Activated CD8-positive, alpha-beta memory T cell treated with anti-CD3 and anti-CD28 coated beads, Interleukin-2, amount 10 ng/mL, durations not matched to agents 7 days and 5 days (primary cell): ENCODE results near the gene AHRR. TPM values are rescaled to one million over a fixed set of nuclear protein-coding genes. Genes with fewer than 3 reads are reported as not detected.
A peak's percentile ranks its signal among the peaks of the same experiment; 100 is the strongest.
"Not testable (repeated sequence)": the region's sequence is repeated elsewhere in the genome, so short reads cannot be mapped to it uniquely, and the experiment has no call there.

Experiments
- ATAC-seq: fragments of 150-1000 bp; cut with Tn5 transposase; one replicate; pipeline ENCODE4 v1.10.0; 2021; ENCODE audit warnings: moderate library complexity
- CTCF ChIA-PET: fragments of 350-600 bp; sonication (Branson Sonifier 250); formaldehyde crosslinking; loops from one replicate; lab custom pipeline; 2021; ENCODE audit warnings: antibody characterized with exemption; lab: Charles Lee
- DNase-seq: peaks from one replicate; pipeline ENCODE4 v3.0.0-alpha.2; 2020
- H3K27ac Mint-ChIP-seq: one replicate; pipeline ENCODE4 v1.8.0; 2021; ENCODE audit warnings: mild to moderate bottlenecking, mixed read lengths
- H3K27me3 Mint-ChIP-seq: one replicate; pipeline ENCODE4 v1.8.0; 2021; ENCODE audit warnings: mixed read lengths
- H3K36me3 Mint-ChIP-seq: one replicate; pipeline ENCODE4 v1.8.0; 2021; ENCODE audit warnings: mild to moderate bottlenecking, mixed read lengths
- H3K4me1 Mint-ChIP-seq: one replicate; pipeline ENCODE4 v1.8.0; 2021; ENCODE audit warnings: mixed read lengths
- H3K4me3 Mint-ChIP-seq: one replicate; pipeline ENCODE4 v1.8.0; 2021; ENCODE audit warnings: mild to moderate bottlenecking, moderate library complexity, mixed read lengths
- H3K9me3 Mint-ChIP-seq: one replicate; pipeline ENCODE4 v1.8.0; 2022; ENCODE audit warnings: low read depth, mixed read lengths
- total RNA-seq, 2 experiments: library from RNA; stranded (reverse); gene quantifications; one replicate each; pipeline ENCODE4 v1.2.3, GENCODE V29; 2021

Gene AHRR
- total RNA-seq, 2 experiments from 2014 or later: 56.8 to 64.0 TPM

DNA sequence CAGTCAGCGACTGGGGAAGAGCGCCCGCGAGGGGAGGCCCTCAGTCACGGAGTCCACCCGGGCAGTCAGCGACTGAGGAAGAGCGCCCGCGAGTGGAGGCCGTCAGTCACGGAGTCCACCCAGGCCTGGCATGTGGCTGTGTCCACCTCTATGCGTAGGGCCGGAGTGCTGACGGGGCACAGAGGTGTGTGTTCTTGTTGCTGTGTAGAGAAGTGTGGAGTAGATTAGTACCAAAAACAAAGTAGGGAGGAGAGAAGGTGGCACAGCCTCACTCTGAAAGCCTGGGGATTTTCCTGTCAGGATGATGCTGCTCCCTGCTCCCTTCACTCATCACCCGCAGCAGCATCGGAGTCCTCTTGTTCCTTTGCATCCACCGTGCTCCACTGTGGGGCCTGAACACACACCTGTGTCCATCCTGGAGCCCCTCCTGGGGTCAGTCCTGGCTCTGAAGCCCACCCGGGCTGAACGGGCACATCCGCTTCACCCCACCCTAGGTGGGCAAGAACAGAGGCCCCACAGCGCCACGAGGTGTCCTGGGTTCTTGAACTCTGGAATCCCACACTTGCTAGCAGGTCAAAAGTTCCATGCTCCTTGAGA is 37.9 kb downstream of the AHRR start:
- Mint-ChIP-seq H3K9me3 (peaks cover 3% of the 10 kb centered on the region), H3K4me1 (peaks cover 3% of the 10 kb centered on the region), H3K4me3 (no peak overlapping the region), H3K27me3 (no peaks in the 10 kb centered on the region), H3K36me3 (peaks cover 49% of the 10 kb centered on the region), H3K27ac (no peak overlapping the region)
- no peak for ATAC-seq
- no peak for DNase-seq
- CTCF ChIA-PET: no interaction called here

GRCh38 chr5:360257-361027 is 38.9 kb downstream of the AHRR start:
- Mint-ChIP-seq H3K4me1 (peaks cover 3% of the 10 kb centered on the region), H3K27me3 (no peaks in the 10 kb centered on the region), H3K36me3 (peaks cover 54% of the 10 kb centered on the region), H3K4me3 (no peak overlapping the region), H3K9me3 (peaks cover 5% of the 10 kb centered on the region), H3K27ac (no peak overlapping the region)
- ATAC-seq (no peak), DNase-seq (no peak)
- CTCF ChIA-PET: no interaction called here

DNA sequence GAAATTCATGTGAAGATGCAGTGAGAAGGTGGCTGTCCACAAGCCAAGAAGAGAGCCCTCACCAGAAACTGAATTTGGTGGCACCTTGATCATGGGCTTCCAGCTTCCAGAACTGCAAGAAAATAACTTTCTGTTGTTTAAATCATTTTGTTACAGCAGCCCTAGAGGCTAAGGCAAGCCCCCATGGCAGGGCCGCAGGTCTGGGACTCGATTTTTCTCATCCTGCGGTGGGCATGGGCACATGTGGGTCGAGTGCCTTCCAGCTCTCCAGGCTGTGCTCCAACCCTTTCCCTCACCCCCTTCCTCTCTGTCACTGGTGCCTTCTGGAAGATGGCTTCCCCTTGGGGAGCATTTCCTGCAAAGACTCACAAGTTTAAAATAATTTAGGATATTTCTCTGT is 40.7 kb downstream of the AHRR start:
- CTCF ChIA-PET: interaction anchor here (1.3 to 2.3 kb wide), 2 partner anchors 17 to 67 kb away, joined by 4 to 6 read pairs; no protein-coding TSS in a partner anchor
- no peak for DNase-seq
- no peak for ATAC-seq
- no peak overlapping the region for H3K27ac Mint-ChIP-seq
- H3K27me3 Mint-ChIP-seq: no peaks in the 10 kb centered on the region
- peaks cover 59% of the 10 kb centered on the region for H3K36me3 Mint-ChIP-seq
- peaks cover 5% of the 10 kb centered on the region for H3K9me3 Mint-ChIP-seq
- H3K4me1 Mint-ChIP-seq: peaks cover 10% of the 10 kb centered on the region
- no peak overlapping the region for H3K4me3 Mint-ChIP-seq

DNA sequence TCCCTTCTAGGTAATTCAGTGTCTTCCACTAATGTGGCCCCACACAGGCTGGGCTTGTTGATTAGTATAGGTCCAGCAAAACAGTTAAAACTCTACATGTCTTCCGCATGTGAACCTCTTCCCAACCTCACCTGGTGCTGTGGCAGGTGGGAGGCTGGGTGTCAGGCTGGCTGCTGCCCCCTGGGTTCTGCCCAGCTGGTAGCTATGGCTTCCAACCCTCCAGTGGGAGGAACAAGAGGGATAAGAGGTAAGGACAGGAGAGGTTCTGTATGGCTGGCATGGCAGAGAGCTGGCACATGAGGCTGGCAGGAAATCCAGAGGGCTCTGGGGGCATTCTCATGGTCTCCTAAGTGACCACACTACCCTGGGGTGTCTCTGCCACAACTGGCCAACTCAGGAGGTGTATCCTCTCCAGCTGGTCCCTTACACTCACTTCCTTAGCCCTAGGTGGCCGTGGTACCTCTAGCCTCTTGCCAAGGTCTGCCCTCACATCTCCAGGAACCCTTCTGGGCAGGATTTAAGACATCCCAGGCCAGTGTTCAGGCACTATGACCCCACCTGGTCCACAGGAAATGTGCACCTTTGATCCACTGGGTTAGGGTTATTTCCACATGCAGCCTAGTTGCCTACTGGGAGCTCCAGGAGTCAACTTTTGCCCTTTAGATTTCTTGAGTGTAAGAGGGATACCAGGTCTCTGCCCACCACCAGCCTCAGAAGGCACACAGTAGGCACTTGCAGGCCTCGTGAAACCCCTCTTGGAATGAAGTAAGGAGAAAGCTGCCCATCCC is 41.7 kb downstream of the AHRR start:
- Mint-ChIP-seq H3K36me3 (peaks cover 62% of the 10 kb centered on the region), H3K27me3 (no peaks in the 10 kb centered on the region), H3K27ac (no peak overlapping the region), H3K4me3 (no peak overlapping the region), H3K4me1 (peaks cover 18% of the 10 kb centered on the region), H3K9me3 (peaks cover 5% of the 10 kb centered on the region)
- DNase-seq (no peak), ATAC-seq (no peak)
- CTCF ChIA-PET: interaction anchor here (1.0 to 2.3 kb wide), 5 partner anchors 9 to 66 kb away, joined by 3 to 6 read pairs (median 4); no protein-coding TSS in a partner anchor

DNA sequence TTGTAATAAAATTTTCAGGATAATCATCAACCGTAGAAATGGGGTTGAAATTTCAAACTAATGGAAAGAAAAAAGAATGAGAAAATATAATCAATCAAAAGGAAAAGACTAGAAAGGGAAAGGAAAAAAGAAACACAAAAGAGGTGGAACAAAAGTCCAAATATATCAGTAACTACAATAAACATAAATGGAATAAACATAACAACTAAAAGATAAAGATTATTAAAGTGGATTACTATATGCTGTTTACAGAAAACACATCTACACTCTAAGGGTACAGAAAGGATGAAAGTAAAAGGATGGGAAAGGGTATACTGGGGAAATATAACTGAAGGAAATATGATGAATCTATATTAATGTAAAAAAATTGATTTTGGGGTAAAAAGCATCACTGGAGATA is 43.0 kb downstream of the AHRR start:
- Mint-ChIP-seq H3K27ac (no peak overlapping the region), H3K9me3 (peaks cover 5% of the 10 kb centered on the region), H3K4me1 (peaks cover 31% of the 10 kb centered on the region), H3K27me3 (no peaks in the 10 kb centered on the region), H3K36me3 (peaks cover 71% of the 10 kb centered on the region), H3K4me3 (no peak overlapping the region)
- CTCF ChIA-PET: no interaction called here
- ATAC-seq: no peak
- DNase-seq: no peak

- peaks cover 64% of the 10 kb centered on the region for H3K36me3 Mint-ChIP-seq
- peaks cover 50% of the 10 kb centered on the region for H3K4me1 Mint-ChIP-seq
- no peaks in the 10 kb centered on the region for H3K27me3 Mint-ChIP-seq
- peaks cover 5% of the 10 kb centered on the region for H3K9me3 Mint-ChIP-seq
- CTCF ChIA-PET: interaction anchor here (1.7 kb wide), 1 partner anchor 17 kb away, joined by 3 read pairs; no protein-coding TSS in a partner anchor
- DNase-seq (peak; percentile 23), ATAC-seq (no peak)
- H3K27ac Mint-ChIP-seq: peak overlapping the region; percentile 68
- H3K4me3 Mint-ChIP-seq: no peak overlapping the region
Measured at GRCh38 chr5:366541-367357, 45.2 kb downstream of the AHRR start.

DNA sequence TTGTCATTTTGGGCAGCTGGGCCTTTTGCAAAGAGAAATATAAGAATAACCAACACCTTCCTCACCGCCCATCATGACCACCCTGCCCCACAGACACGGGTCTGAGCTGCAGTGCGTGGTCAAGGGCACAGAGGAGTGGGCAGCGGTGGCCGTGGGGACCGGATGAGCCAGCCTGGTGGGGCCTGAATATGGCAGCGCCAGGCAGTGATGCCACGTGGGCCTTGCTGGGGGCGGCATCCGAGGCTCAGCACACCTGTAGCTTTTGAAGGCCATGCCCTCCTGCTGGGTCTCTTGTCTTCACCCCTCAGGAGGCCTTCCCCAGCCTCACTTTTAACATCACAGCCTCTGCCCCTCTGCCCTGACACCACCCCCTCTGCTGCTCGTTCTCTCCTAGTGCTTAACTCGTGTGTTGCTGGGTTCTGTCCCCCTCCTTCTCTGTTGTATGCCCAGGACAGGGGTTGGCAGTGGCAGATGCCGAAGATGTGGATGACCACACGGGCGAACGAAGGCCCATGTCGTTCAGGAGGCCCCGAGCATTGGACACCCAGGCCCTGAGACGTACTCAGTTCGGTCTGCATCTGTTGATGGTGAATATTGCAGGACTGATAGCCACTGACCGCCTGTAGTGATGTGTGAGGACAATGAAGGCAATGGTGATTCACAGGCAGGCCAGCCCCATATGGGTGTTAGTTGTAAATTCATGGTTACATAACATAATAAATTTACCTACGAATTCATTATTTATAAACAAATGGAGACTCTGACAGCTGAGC is 46.0 kb downstream of the AHRR start:
- Mint-ChIP-seq H3K27ac (no peak overlapping the region), H3K4me1 (peaks cover 56% of the 10 kb centered on the region), H3K27me3 (no peaks in the 10 kb centered on the region), H3K36me3 (peaks cover 59% of the 10 kb centered on the region), H3K4me3 (no peak overlapping the region), H3K9me3 (peaks cover 5% of the 10 kb centered on the region)
- CTCF ChIA-PET: interaction anchor here (2.9 kb wide), 1 partner anchor 12 kb away, joined by 21 read pairs; no protein-coding TSS in a partner anchor
- peak; percentile 34 for DNase-seq
- ATAC-seq: no peak

GRCh38 chr5:368183-369084 is 46.9 kb downstream of the AHRR start:
- H3K27ac Mint-ChIP-seq: peak overlapping the region; percentile 85
- ATAC-seq: no peak

DNA sequence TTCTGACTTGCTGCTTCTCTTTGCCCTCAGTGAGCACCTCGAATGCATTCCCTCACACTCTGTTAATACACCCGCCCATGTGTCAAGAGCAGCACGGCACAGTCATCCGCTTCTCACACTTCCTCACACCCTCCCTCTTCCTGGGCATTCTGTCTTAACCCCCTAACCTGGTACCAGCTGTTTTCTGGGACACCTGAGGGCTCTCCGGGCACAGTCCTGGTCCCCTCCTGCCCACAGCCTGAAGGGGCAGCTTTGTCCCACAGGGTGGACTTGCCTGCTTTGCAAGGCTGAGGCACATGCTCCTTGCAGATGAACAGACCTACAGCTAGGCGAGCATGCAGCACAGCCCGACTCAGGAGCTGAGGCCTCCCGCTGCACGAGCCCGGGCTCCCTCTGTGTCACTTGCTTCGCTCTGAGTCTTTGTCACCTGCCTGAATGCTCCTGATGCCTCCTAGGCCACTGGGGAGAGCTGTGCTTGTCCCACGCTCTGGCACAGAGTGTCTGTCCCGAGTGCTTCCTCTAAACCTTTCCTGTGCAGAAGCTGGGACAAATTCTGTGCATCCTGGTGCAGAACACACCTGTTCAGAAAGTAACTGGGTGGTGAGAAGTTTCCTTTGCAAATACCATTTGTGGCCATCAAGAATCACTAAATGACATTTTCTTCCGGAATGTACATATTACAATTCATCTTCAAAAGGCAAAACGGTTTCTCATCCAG is 47.8 kb downstream of the AHRR start:
- peaks cover 44% of the 10 kb centered on the region for H3K36me3 Mint-ChIP-seq
- H3K4me3 Mint-ChIP-seq: peak overlapping the region; percentile 9
- CTCF ChIA-PET: interaction anchor here (1.0 to 2.9 kb wide), 7 partner anchors 10 to 77 kb away, joined by 3 to 21 read pairs (median 4); no protein-coding TSS in a partner anchor
- peaks cover 2% of the 10 kb centered on the region for H3K9me3 Mint-ChIP-seq
- peak; percentile 51 for DNase-seq
- no peaks in the 10 kb centered on the region for H3K27me3 Mint-ChIP-seq
- ATAC-seq: peak; percentile 18
- H3K27ac Mint-ChIP-seq: peak overlapping the region; percentile 85
- H3K4me1 Mint-ChIP-seq: peaks cover 63% of the 10 kb centered on the region

More at GRCh38 chr5:368183-369084, 46.9 kb downstream of the AHRR start:
- H3K4me1 Mint-ChIP-seq: peaks cover 61% of the 10 kb centered on the region
- CTCF ChIA-PET: interaction anchor here (1.0 to 2.9 kb wide), 7 partner anchors 11 to 78 kb away, joined by 3 to 21 read pairs (median 4); no protein-coding TSS in a partner anchor
- H3K9me3 Mint-ChIP-seq: peaks cover 5% of the 10 kb centered on the region
- peak; percentile 51 for DNase-seq
- no peaks in the 10 kb centered on the region for H3K27me3 Mint-ChIP-seq
- peaks cover 53% of the 10 kb centered on the region for H3K36me3 Mint-ChIP-seq
- H3K4me3 Mint-ChIP-seq: peak overlapping the region; percentile 9

- peaks cover 68% of the 10 kb centered on the region for H3K4me1 Mint-ChIP-seq
- peak overlapping the region; percentile 85 for H3K27ac Mint-ChIP-seq
- peaks cover 40% of the 10 kb centered on the region for H3K36me3 Mint-ChIP-seq
- not testable (repeated sequence) for ATAC-seq, H3K9me3 Mint-ChIP-seq, H3K4me3 Mint-ChIP-seq, H3K27me3 Mint-ChIP-seq
- CTCF ChIA-PET: interaction anchor here (1.1 to 2.9 kb wide), 4 partner anchors 10 to 77 kb away, joined by 3 to 21 read pairs (median 6); no protein-coding TSS in a partner anchor
- DNase-seq: peak; percentile 37
Measured at GRCh38 chr5:369869-370236, 48.3 kb downstream of the AHRR start.
